Adipocyte (in vitro differentiated cells): ENCODE measurements around the gene FOXD4L5.
"Not testable (repeated sequence)": the region's sequence is repeated elsewhere in the genome, so short reads cannot be mapped to it uniquely, and the experiment has no call there.

Source experiments
- DNase-seq: peaks from one replicate; pipeline ENCODE4 v3.0.0-alpha.2; 2015; ENCODE audit warnings: low read depth
- H3K27me3 ChIP-seq: replicated peaks from 2 replicates; pipeline ENCODE4 v1.7.0; 2013; ENCODE audit warnings: mild to moderate bottlenecking, low read length, moderate library complexity; ENCODE audit not compliant: control insufficient read depth, insufficient read depth
- H3K36me3 ChIP-seq: 2 replicates; pipeline ENCODE4 v1.7.0; 2013; ENCODE audit warnings: low read length, mild to moderate bottlenecking, moderate library complexity; ENCODE audit not compliant: control insufficient read depth, insufficient read depth, severe bottlenecking
- H3K4me1 ChIP-seq: 2 replicates; pipeline ENCODE4 v1.7.0; 2013; ENCODE audit warnings: mild to moderate bottlenecking, low read length, moderate library complexity; ENCODE audit not compliant: control insufficient read depth, insufficient read depth
- H3K4me3 ChIP-seq: 2 replicates; pipeline ENCODE4 v1.7.0; 2013; ENCODE audit warnings: mild to moderate bottlenecking, low read length, moderate library complexity
- H3K9ac ChIP-seq: 2 replicates; pipeline ENCODE4 v1.7.0; 2013; ENCODE audit warnings: mild to moderate bottlenecking, low read length, moderate library complexity
- H3K9me3 ChIP-seq: 2 replicates; pipeline ENCODE4 v1.7.0; 2013; ENCODE audit warnings: mild to moderate bottlenecking, low read length, moderate library complexity; ENCODE audit not compliant: control insufficient read depth

FOXD4L5 gene

DNA sequence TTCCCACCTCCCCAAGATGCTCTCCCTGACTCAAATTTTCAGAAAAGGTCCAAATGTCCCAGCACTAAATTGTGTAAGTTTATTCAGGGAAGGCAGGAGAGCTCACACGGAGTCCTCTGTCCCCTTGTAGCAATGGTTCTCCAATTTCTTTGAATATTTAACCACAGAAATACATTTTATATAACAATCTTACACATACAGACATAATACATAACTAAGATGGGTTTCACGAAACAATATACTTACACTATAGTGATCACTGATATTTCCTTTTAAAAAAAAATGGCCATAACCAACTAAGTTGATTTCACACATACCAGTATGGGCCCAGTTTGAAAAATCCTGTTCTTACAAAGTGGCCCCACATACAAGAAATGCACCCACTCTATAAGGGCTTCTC, at the start of gene FOXD4L5:
TSS of gene FOXD4L5 (minus strand) at position 101 of the 400 bp plus-strand sequence. CDS start 832 bp downstream, outside the sequence.
- H3K4me3 ChIP-seq, H3K27me3 ChIP-seq, H3K9ac ChIP-seq, DNase-seq, H3K4me1 ChIP-seq, H3K36me3 ChIP-seq, H3K9me3 ChIP-seq: not testable (repeated sequence)

DNA sequence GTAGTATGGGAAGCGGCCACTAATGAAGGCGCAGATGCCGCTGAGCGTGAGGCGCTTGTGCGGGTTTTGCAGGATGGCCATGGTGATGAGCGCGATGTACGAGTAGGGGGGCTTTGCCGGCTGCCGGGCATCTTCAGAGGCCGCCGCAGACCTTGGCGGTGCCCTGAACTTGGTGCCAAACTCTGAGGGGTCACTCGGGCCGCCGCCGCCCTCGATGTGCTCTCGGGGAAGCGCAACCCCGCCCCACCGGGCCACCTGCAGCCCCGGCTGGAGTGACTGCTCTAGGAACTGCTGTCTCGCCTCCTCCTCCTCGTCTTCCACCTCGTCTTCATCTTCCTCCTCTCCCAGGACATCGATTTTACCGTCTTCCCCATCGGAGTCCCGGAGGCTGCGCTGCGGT, 1.1 kb downstream of the FOXD4L5 start:
- not testable (repeated sequence) for H3K4me3 ChIP-seq, DNase-seq, H3K9me3 ChIP-seq, H3K4me1 ChIP-seq, H3K27me3 ChIP-seq, H3K9ac ChIP-seq, H3K36me3 ChIP-seq

DNA sequence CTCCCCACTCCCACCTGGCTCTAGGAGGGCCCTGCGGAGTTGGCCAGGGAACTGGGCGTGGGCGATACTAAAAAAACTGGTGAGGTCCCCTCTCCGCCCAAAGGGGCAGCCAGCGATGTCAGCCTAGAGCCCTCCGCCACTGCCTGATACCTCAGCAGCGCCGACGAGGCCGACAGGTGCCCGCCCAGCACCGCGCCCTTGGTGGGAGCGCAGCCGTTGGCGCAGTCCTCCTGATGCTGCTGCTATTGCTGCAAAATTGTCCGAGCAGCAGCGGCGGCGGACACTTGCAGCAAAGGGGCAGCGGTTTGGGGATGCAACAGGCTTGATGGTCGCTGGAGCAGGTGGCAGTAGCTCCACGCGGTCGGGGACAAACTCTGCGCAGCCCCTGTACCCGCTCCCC, 2.0 kb downstream of the FOXD4L5 start:
- not testable (repeated sequence) for H3K9me3 ChIP-seq, H3K4me1 ChIP-seq, DNase-seq, H3K9ac ChIP-seq, H3K27me3 ChIP-seq, H3K36me3 ChIP-seq, H3K4me3 ChIP-seq
